Activated CD8-positive, alpha-beta memory T cell treated with anti-CD3 and anti-CD28 coated beads for 36 hours (primary cell): ENCODE measurements around the gene DHX32. TPM values are rescaled to one million over a fixed set of nuclear protein-coding genes. Genes with fewer than 3 reads are reported as not detected.

Experiments used
- CTCF ChIA-PET: fragments of 350-600 bp; sonication (Branson Sonifier 250); formaldehyde crosslinking; loops from one replicate; lab custom pipeline; 2021; ENCODE audit warnings: antibody characterized with exemption; lab: Charles Lee
- POLR2A ChIA-PET: fragments of 350-600 bp; sonication (Branson Sonifier 250); formaldehyde crosslinking; loops from one replicate; lab custom pipeline; 2021; ENCODE audit warnings: antibody characterized with exemption; lab: Charles Lee
- total RNA-seq, 2 experiments: library from RNA; stranded (reverse); gene quantifications; one replicate each; pipeline ENCODE4 v1.2.3, GENCODE V29; 2021

Gene DHX32
- total RNA-seq, 2 experiments from 2014 or later, result 21.1 to 22.7 TPM

- CTCF ChIA-PET, result no interaction called here
- POLR2A ChIA-PET, result no interaction called here
These were observed 23.8 kb downstream of the DHX32 start for GRCh38 chr10:125857185-125857760.

GRCh38 chr10:125852487-125852886 lies 28.6 kb downstream of the DHX32 start:
- CTCF ChIA-PET, result no interaction called here
- POLR2A ChIA-PET, result no interaction called here

GRCh38 chr10:125850766-125851731 lies 30.0 kb downstream of the DHX32 start:
- ChIA-PET CTCF (interaction anchor here (0.6 kb wide), 1 partner anchor 12 kb away, joined by 3 read pairs; no protein-coding TSS in a partner anchor), POLR2A (no interaction called here)

- ChIA-PET CTCF (no interaction called here), POLR2A (no interaction called here)
These were observed 31.6 kb downstream of the DHX32 start for GRCh38 chr10:125849448-125849847.

- POLR2A ChIA-PET, result no interaction called here
- CTCF ChIA-PET, result no interaction called here
These were observed 32.2 kb downstream of the DHX32 start for GRCh38 chr10:125848857-125849256.

GRCh38 chr10:125848371-125848770 lies 32.7 kb downstream of the DHX32 start:
- POLR2A ChIA-PET, result no interaction called here
- CTCF ChIA-PET, result interaction anchor here (0.8 kb wide), 1 partner anchor 12 kb away, joined by 3 read pairs; no protein-coding TSS in a partner anchor

- ChIA-PET POLR2A (interaction anchor here (0.5 kb wide), 1 partner anchor 16 kb away, joined by 4 read pairs; no protein-coding TSS in a partner anchor), CTCF (no interaction called here)
These were observed 34.2 kb downstream of the DHX32 start for GRCh38 chr10:125846894-125847293.

GRCh38 chr10:125845617-125846016 lies 35.5 kb downstream of the DHX32 start:
- ChIA-PET CTCF (no interaction called here), POLR2A (interaction anchor here (0.5 to 0.6 kb wide), 2 partner anchors 12 to 18 kb away, joined by 4 to 5 read pairs; no protein-coding TSS in a partner anchor)

GRCh38 chr10:125844751-125845221 lies 36.3 kb downstream of the DHX32 start:
- POLR2A ChIA-PET, result no interaction called here

GRCh38 chr10:125843603-125844329 lies 37.3 kb downstream of the DHX32 start:
- CTCF ChIA-PET, result no interaction called here
- POLR2A ChIA-PET, result no interaction called here

More at GRCh38 chr10:125844751-125845221, 36.3 kb downstream of the DHX32 start:
- CTCF ChIA-PET, result no interaction called here

- ChIA-PET CTCF (no interaction called here), POLR2A (no interaction called here)
These were observed 40.1 kb downstream of the DHX32 start for GRCh38 chr10:125840955-125841354.

- POLR2A ChIA-PET, result no interaction called here
These were observed 40.7 kb downstream of the DHX32 start for GRCh38 chr10:125840406-125840805.

GRCh38 chr10:125838802-125839575 lies 42.1 kb downstream of the DHX32 start:
- CTCF ChIA-PET, result interaction anchor here (0.6 kb wide), 1 partner anchor 12 kb away, joined by 3 read pairs; no protein-coding TSS in a partner anchor
- POLR2A ChIA-PET, result no interaction called here

More at GRCh38 chr10:125840406-125840805, 40.7 kb downstream of the DHX32 start:
- CTCF ChIA-PET, result no interaction called here

GRCh38 chr10:125836746-125837145 lies 44.3 kb downstream of the DHX32 start:
- CTCF ChIA-PET, result no interaction called here
- POLR2A ChIA-PET, result interaction anchor here (0.6 kb wide), 1 partner anchor 10 kb away, joined by 4 read pairs; no protein-coding TSS in a partner anchor

- CTCF ChIA-PET, result interaction anchor here (1.1 kb wide), 1 partner anchor 21 kb away, joined by 3 read pairs; no protein-coding TSS in a partner anchor
- POLR2A ChIA-PET, result no interaction called here
These were observed 52.8 kb downstream of the DHX32 start for GRCh38 chr10:125828311-125828710.

GRCh38 chr10:125827133-125827532 lies 54.0 kb downstream of the DHX32 start:
- ChIA-PET POLR2A (interaction anchor here (0.6 kb wide), 1 partner anchor 19 kb away, joined by 5 read pairs; no protein-coding TSS in a partner anchor), CTCF (no interaction called here)

- ChIA-PET CTCF (no interaction called here), POLR2A (interaction anchor here (2.4 kb wide), 1 partner anchor 105 kb away, joined by 13 read pairs; the partner anchor contains the start of gene EDRF1)
These were observed 56.4 kb downstream of the DHX32 start for GRCh38 chr10:125824736-125825135.

- POLR2A ChIA-PET, result interaction anchor here (1.3 to 2.4 kb wide), 2 partner anchors 9 to 104 kb away, joined by 5 to 13 read pairs; partner anchors contain the start of gene EDRF1
These were observed 57.3 kb downstream of the DHX32 start for GRCh38 chr10:125823663-125824251.

More at GRCh38 chr10:125823663-125824251, 57.3 kb downstream of the DHX32 start:
- CTCF ChIA-PET, result no interaction called here
